Stomach (tissue), 9 donors: ENCODE measurements around the gene SLC6A17. TPM values are rescaled to one million over a fixed set of nuclear protein-coding genes. Genes with fewer than 3 reads are reported as not detected.
A peak's percentile ranks its signal among the peaks of the same experiment; 100 is the strongest.

Experiments
- DNase-seq, 2 donors: peaks; one replicate each; pipeline versions ENCODE4 v3.0.0 to v3.0.0-alpha.2; 2013 to 2019
- H3K27ac ChIP-seq, 5 donors: fragments of 200-600 bp in 4 of 5; sonication (generic) in 4 of 5; one replicate each; pipeline ENCODE4 v1.5.1; 2013 to 2019; ENCODE audit warnings: mild to moderate bottlenecking in 1 of 5, moderate library complexity in 1 of 5
- H3K27me3 ChIP-seq, 3 donors: fragments of 200-600 bp; sonication (generic); one replicate each; pipeline ENCODE4 v1.5.1; 2017 to 2019; ENCODE audit warnings: mixed run types in 1 of 3
- H3K36me3 ChIP-seq, 4 donors: fragments of 200-600 bp; sonication (generic); 1 replicate in 3 of 4; 2 replicates in 1 of 4; pipeline ENCODE4 v1.5.1; 2016 to 2019
- H3K4me1 ChIP-seq, 4 donors: fragments of 200-600 bp; sonication (generic); one replicate each; pipeline ENCODE4 v1.5.1; 2016 to 2019
- H3K4me3 ChIP-seq, 4 donors: fragments of 200-600 bp; sonication (generic) in 3 of 4; one replicate each; pipeline ENCODE4 v1.5.1; 2016 to 2019; ENCODE audit warnings: mild to moderate bottlenecking in 1 of 4
- H3K9me3 ChIP-seq, 4 donors: fragments of 200-600 bp; sonication (generic); one replicate each; pipeline ENCODE4 v1.5.1; 2016 to 2019
- EP300 ChIP-seq: sonication (generic); formaldehyde crosslinking; IDR thresholded peaks from one replicate; pipeline ENCODE4 v1.6.1; 2017; ENCODE audit warnings: antibody characterized with exemption
- POLR2A ChIP-seq, 4 donors: fragments of 450-650 bp; IDR thresholded peaks; one replicate each; pipeline ENCODE4 v1.6.1; 2016; ENCODE audit warnings: antibody characterized with exemption in 4 of 4, control low read depth in 2 of 4, mild to moderate bottlenecking in 1 of 4, moderate library complexity in 1 of 4
- POLR2AphosphoS5 ChIP-seq, 3 donors: sonication (generic); formaldehyde crosslinking; IDR thresholded peaks; one replicate each; pipeline ENCODE4 v1.6.1; 2016; ENCODE audit warnings: antibody characterized with exemption in 3 of 3
- WGBS, 5 donors: extraction: QIAGEN DNeasy Blood & Tissue Kit in 3 of 5; methylation state at CpG; one replicate each; pipeline versions ENCODE4 v1.1.5 to v1.1.7; 2013 to 2018; 5-methylcytosine and 5-hydroxymethylcytosine counted together
- intact Hi-C: fragments of 100-400 bp; cut with DNase I; formaldehyde crosslinking; loops from one replicate; pipeline ENCODE4 v1.15.1; 2023; ENCODE audit warnings: low total_unique reads
- polyA plus RNA-seq, 3 donors: library from polyadenylated mRNA; stranded (reverse); fragments of 200-250 nt; gene quantifications; one replicate each; pipeline ENCODE4 v1.2.3, GENCODE V29; 2013
- total RNA-seq, 5 donors: library from RNA; depleted of rRNA; stranded (reverse); fragments of >200 nt; gene quantifications; one replicate each; pipeline versions ENCODE4 v1.1.0 to v1.2.3, GENCODE V29; 2014 to 2016
- TF ChIP-seq, protein P1 (sequence below), 7 experiments: fragments of 450-650 bp in 4 of 7; fragments of 200-600 bp in 3 of 7; sonication (generic) in 3 of 7; IDR thresholded peaks; one replicate each; pipeline ENCODE4 v1.5.1; 2016 to 2019; ENCODE audit warnings: antibody characterized with exemption in 7 of 7, control low read depth in 2 of 7, mild to moderate bottlenecking in 1 of 7
- donor health status: healthy with polysubstance abuse.
- donor health status: Bipolar disorder and iron deficiency.
- donor health status: healthy.

The SLC6A17 gene
- total and polyA plus RNA-seq, 8 donors: 0.08 to 0.37 (median 0.14) TPM; not detected in 3

- no peak for TF ChIP-seq POLR2A (IDR thresholded peaks at IDR 0.05)
- TF ChIP-seq, protein P1, sequence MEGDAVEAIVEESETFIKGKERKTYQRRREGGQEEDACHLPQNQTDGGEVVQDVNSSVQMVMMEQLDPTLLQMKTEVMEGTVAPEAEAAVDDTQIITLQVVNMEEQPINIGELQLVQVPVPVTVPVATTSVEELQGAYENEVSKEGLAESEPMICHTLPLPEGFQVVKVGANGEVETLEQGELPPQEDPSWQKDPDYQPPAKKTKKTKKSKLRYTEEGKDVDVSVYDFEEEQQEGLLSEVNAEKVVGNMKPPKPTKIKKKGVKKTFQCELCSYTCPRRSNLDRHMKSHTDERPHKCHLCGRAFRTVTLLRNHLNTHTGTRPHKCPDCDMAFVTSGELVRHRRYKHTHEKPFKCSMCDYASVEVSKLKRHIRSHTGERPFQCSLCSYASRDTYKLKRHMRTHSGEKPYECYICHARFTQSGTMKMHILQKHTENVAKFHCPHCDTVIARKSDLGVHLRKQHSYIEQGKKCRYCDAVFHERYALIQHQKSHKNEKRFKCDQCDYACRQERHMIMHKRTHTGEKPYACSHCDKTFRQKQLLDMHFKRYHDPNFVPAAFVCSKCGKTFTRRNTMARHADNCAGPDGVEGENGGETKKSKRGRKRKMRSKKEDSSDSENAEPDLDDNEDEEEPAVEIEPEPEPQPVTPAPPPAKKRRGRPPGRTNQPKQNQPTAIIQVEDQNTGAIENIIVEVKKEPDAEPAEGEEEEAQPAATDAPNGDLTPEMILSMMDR (IDR thresholded peaks at IDR 0.05): no peak
- peak in 2 of 3 donors; percentile 40 to 42 for TF ChIP-seq POLR2AphosphoS5 (IDR thresholded peaks at IDR 0.05)
- TF ChIP-seq EP300: no peak
- WGBS, 5 donors: 31 to 67% (median 40%) methylated on average over 2 to 3 of the region's 3 CpGs
- DNase-seq: peak in 1 of 2 donors; percentile 71
- intact Hi-C loops: no loop called here
- Histone ChIP-seq H3K27me3 (peaks cover 0 to 29% (median 12%) of the 10 kb centered on the region in 3 donors), H3K36me3 (no peaks in the 10 kb centered on the region), H3K4me3 (no peak overlapping the region), H3K27ac (no peak overlapping the region), H3K4me1 (no peaks in the 10 kb centered on the region), H3K9me3 (peaks cover 0 to 6% (median 6%) of the 10 kb centered on the region in 4 donors)
Observed at GRCh38 chr1:110119843-110120242, 30.5 kb upstream of the SLC6A17 start.

GRCh38 chr1:110120960-110121561 lies 29.2 kb upstream of the SLC6A17 start:
- Histone ChIP-seq H3K27me3 (peaks cover 0 to 17% (median 8%) of the 10 kb centered on the region in 3 donors), H3K36me3 (no peaks in the 10 kb centered on the region), H3K4me3 (no peak overlapping the region), H3K27ac (no peak overlapping the region), H3K4me1 (no peaks in the 10 kb centered on the region), H3K9me3 (peaks cover 0 to 9% (median 7%) of the 10 kb centered on the region in 4 donors)
- WGBS, 5 donors: 34 to 62% (median 55%) methylated on average over 4 to 12 of the region's 12 CpGs
- intact Hi-C loops: no loop called here
- no peak for DNase-seq
- TF ChIP-seq EP300: no peak
- no peak for TF ChIP-seq POLR2A (IDR thresholded peaks at IDR 0.05)
- no peak for TF ChIP-seq POLR2AphosphoS5 (IDR thresholded peaks at IDR 0.05)
- TF ChIP-seq, protein P1 (IDR thresholded peaks at IDR 0.05): no peak

DNA sequence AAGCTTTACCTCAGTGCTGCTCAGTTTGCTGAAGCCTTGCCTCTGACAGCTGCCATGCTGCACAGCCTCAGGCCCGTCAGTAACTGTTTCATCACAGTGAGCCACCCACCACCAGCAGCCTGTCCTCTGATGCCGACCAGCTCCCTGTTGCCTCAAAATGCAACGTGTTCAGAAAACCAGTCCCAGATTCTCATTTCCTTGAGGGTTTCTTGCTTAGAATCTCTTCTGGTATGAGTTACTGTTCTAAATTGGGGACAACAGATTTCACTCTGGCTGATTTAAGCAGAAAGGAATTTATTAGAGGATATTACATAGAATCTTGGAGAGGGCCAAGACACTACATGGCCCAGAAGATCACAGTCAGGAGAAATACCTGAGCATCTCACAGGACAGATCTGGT lies 27.1 kb upstream of the SLC6A17 start:
- intact Hi-C loops: no loop called here
- Histone ChIP-seq H3K27ac (no peak overlapping the region), H3K4me1 (no peaks in the 10 kb centered on the region), H3K9me3 (peaks cover 0 to 18% (median 11%) of the 10 kb centered on the region in 4 donors), H3K4me3 (no peak overlapping the region), H3K27me3 (peaks cover 0 to 16% (median 4%) of the 10 kb centered on the region in 3 donors), H3K36me3 (no peaks in the 10 kb centered on the region)
- 66 to 71% (median 68%) methylated on average over 3 of the region's 3 CpGs for WGBS, 5 donors
- DNase-seq: no peak
- TF ChIP-seq, protein P1 (IDR thresholded peaks at IDR 0.05): no peak
- TF ChIP-seq EP300: no peak
- no peak for TF ChIP-seq POLR2A (IDR thresholded peaks at IDR 0.05)
- no peak for TF ChIP-seq POLR2AphosphoS5 (IDR thresholded peaks at IDR 0.05)

GRCh38 chr1:110125810-110126209 lies 24.5 kb upstream of the SLC6A17 start:
- Histone ChIP-seq H3K4me1 (peaks cover 0 to 10% (median 9%) of the 10 kb centered on the region in 4 donors), H3K4me3 (no peak overlapping the region), H3K9me3 (peaks cover 0 to 18% (median 11%) of the 10 kb centered on the region in 4 donors), H3K36me3 (no peaks in the 10 kb centered on the region), H3K27ac (no peak overlapping the region), H3K27me3 (peaks cover 0 to 42% (median 19%) of the 10 kb centered on the region in 3 donors)
- WGBS, 5 donors: 93 to 99% (median 94%) methylated on average over 4 of the region's 4 CpGs
- intact Hi-C loops: no loop called here
- no peak for DNase-seq
- no peak for TF ChIP-seq EP300
- TF ChIP-seq POLR2AphosphoS5 (IDR thresholded peaks at IDR 0.05): no peak
- TF ChIP-seq, protein P1 (IDR thresholded peaks at IDR 0.05): no peak
- no peak for TF ChIP-seq POLR2A (IDR thresholded peaks at IDR 0.05)
